WERI-Rb-1 (cell line): Measurements from ENCODE around the gene ACSF2.

Experiments
- DNase-seq: peaks from one replicate; pipeline ENCODE4 v3.0.0-alpha.2; 2020
- H3K27ac ChIP-seq: fragments of 250-450 bp; sonication (Bioruptor Pico); 2 replicates; pipeline ENCODE4 v1.5.1; 2020; ENCODE audit warnings: mild to moderate bottlenecking, moderate library complexity
- H3K27me3 ChIP-seq: fragments of 250-450 bp; sonication (Bioruptor Pico); 2 replicates; pipeline ENCODE4 v1.5.1; 2021; ENCODE audit warnings: mild to moderate bottlenecking, low read depth, moderate library complexity; ENCODE audit not compliant: insufficient read depth, severe bottlenecking
- H3K36me3 ChIP-seq: fragments of 250-450 bp; sonication (Bioruptor Pico); 2 replicates; pipeline ENCODE4 v1.5.1; 2020; ENCODE audit warnings: mild to moderate bottlenecking, moderate library complexity
- H3K4me3 ChIP-seq: 2 replicates; pipeline ENCODE4 v1.5.1; 2011; ENCODE audit warnings: low read depth, mild to moderate bottlenecking, control low read depth, low read length
- H3K9me3 ChIP-seq: fragments of 250-450 bp; sonication (Bioruptor Pico); 2 replicates; pipeline ENCODE4 v1.5.1; 2021; ENCODE audit warnings: mild to moderate bottlenecking, moderate library complexity; ENCODE audit not compliant: severe bottlenecking
- TF ChIP-seq, protein P1 (sequence below): IDR thresholded peaks from 2 replicates; pipeline ENCODE4 v1.5.1; 2011; ENCODE audit warnings: low read depth, mild to moderate bottlenecking, control low read depth, inconsistent platforms, low read length

ACSF2 gene

DNA sequence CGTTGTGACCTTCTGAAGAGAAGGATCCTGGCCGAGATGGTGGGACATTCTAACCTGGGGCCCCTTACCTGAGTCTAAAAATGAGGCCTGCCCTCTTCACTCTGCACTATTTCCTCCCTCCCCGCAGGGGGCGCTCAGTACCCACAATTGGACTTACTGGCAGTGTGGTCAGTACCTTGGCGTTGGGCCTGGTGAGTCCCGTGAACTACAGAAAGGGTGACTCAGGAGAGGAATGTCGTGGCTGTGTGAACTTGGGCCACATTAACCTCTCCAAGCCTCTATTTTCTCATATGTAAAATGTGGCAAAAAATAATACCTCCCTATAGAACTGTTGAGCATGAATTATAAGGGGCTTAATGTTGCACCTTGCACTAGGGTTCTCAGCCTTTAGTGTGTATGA lies 56.5 kb downstream of the ACSF2 start:
- peak; percentile 93 for DNase-seq
- Histone ChIP-seq H3K27ac (no peak overlapping the region), H3K9me3 (no peaks in the 10 kb centered on the region), H3K4me3 (no peak overlapping the region), H3K36me3 (peaks cover 5% of the 10 kb centered on the region), H3K27me3 (no peaks in the 10 kb centered on the region)
- TF ChIP-seq, protein P1, sequence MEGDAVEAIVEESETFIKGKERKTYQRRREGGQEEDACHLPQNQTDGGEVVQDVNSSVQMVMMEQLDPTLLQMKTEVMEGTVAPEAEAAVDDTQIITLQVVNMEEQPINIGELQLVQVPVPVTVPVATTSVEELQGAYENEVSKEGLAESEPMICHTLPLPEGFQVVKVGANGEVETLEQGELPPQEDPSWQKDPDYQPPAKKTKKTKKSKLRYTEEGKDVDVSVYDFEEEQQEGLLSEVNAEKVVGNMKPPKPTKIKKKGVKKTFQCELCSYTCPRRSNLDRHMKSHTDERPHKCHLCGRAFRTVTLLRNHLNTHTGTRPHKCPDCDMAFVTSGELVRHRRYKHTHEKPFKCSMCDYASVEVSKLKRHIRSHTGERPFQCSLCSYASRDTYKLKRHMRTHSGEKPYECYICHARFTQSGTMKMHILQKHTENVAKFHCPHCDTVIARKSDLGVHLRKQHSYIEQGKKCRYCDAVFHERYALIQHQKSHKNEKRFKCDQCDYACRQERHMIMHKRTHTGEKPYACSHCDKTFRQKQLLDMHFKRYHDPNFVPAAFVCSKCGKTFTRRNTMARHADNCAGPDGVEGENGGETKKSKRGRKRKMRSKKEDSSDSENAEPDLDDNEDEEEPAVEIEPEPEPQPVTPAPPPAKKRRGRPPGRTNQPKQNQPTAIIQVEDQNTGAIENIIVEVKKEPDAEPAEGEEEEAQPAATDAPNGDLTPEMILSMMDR: peak; percentile 95

DNA sequence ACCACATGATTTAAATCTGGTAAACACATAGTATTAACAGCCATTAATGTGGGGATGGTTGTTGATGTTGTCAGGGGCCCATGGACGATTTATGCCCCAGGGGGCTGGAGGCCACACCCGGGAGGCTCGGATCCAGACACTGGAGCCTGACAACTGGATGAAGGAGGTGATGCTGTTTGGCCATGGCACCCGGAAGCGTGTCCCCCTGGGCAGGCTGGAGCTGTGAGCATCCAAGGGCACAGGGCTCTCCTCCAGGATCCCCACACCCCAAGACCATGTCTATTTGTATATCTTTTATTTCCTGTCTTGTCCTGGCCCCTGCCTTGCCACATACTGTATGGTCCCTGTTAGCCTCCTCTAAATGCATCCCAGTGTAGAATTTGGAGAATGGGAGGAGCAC lies 57.2 kb downstream of the ACSF2 start:
- Histone ChIP-seq H3K36me3 (peaks cover 5% of the 10 kb centered on the region), H3K27me3 (no peaks in the 10 kb centered on the region), H3K4me3 (no peak overlapping the region), H3K27ac (peak overlapping the region; percentile 61), H3K9me3 (no peaks in the 10 kb centered on the region)
- no peak for DNase-seq
- TF ChIP-seq, protein P1: no peak

DNA sequence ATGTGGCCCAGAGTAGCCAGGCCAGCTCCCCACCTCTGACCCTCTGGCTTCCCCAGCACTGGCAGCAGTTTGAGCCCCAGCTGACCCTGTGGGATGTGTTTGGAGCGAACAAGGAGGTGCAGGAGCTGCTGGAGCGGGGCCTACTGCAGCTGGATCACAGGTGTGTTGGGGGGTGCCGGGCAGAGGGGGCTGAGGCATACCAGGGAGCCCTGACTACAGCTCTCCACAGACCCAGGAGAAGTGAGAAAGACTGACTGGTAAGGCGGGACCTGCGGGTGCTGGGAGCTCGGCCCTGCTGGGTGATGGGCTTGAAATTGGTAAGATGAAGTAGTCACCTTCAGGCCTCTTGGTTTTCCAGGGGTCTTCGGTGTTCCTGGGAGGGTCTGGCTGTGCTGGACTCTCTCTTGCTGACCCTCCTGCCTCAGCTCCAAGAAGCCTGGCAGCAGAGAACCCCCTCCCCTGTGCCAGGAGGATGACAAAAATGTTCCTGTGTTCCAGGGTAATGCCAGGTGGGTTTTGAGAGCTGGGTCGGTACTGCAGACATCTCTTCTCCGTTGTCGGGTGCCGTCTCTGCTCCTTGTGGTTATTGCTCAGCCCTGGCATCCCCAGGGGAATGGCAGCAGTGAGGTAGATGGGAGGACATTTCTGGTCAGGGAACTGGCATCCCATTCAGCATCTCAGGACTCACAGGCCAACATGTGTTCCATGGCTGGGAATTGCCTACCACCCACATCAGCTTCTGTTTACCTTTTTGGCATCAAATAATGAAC lies 58.6 kb downstream of the ACSF2 start:
- Histone ChIP-seq H3K4me3 (no peak overlapping the region), H3K9me3 (no peaks in the 10 kb centered on the region), H3K27ac (peak overlapping the region; percentile 61), H3K27me3 (no peaks in the 10 kb centered on the region), H3K36me3 (peaks cover 5% of the 10 kb centered on the region)
- DNase-seq: no peak
- TF ChIP-seq, protein P1: no peak

DNA sequence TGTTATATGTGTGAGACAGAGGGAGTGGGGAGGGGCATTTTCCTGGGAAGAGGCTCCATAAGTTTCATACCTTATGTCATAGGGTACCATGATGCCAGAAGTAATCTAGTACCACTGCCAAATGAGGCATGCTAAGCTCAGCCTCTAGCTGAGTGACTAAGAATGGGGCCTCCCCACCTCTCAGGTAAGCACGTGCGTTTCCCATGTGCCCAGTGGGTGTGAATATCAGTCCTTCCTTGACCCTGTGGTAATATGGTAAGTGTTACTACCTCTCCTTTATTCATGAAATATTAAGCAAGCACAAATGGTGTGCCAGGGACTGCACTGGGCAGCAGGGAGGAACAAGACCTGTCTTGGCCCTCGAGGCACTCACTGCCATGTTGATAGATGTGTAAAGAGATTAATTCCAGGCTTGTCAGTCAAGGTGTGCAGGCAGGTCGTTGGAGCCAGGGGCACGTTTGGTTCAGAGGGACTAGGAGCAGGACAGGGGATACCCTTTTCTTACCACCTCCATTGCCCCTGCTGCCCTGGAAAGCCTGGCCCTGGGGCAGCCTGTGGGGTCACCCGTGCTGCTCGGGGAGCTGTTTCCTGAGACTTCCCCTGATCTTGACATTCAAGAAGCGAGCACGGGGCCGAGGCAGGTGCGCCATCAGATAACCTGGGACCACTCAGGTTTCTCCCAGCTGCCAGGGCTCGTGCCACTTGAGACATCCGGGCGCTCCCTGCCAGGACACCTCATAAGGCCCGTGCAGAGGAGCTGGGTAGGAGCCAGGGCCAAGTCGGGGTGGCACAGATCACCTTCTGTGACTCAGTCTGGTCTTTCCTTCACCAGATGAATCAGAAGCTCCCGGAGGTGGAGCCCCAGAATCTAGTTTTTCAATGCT lies 61.4 kb downstream of the ACSF2 start:
- no peaks in the 10 kb centered on the region for H3K9me3 ChIP-seq
- no peak overlapping the region for H3K27ac ChIP-seq
- TF ChIP-seq, protein P1: no peak
- H3K4me3 ChIP-seq: no peak overlapping the region
- H3K27me3 ChIP-seq: no peaks in the 10 kb centered on the region
- H3K36me3 ChIP-seq: peaks cover 5% of the 10 kb centered on the region
- DNase-seq: no peak

DNA sequence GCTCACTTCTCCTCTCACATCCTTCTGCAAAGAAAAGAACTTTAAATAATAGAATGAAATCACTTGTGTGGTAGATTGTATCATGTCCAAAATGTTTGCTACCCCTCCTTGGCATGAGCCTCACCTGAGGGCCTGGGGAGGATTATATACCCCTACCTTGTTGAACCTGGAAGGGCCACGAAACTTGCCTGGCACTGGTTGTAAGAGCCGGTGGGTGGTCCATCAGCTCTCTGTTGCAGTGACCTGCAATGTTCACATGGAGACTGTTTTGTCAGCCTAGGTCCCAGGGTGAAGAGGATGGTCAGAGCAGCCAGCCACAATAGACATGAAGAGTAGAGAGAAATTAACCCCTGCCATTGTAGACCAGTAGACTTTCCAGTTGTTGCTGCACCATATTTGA lies 62.9 kb downstream of the ACSF2 start:
- H3K9me3 ChIP-seq: no peaks in the 10 kb centered on the region
- H3K36me3 ChIP-seq: peaks cover 5% of the 10 kb centered on the region
- H3K4me3 ChIP-seq: no peak overlapping the region
- H3K27ac ChIP-seq: no peak overlapping the region
- no peak for DNase-seq
- TF ChIP-seq, protein P1: no peak
- no peaks in the 10 kb centered on the region for H3K27me3 ChIP-seq
